Endothelial cell of umbilical vein (primary cell): ENCODE data around the gene TMSB10. TPM values are rescaled to one million over a fixed set of nuclear protein-coding genes. Genes with fewer than 3 reads are reported as not detected.

Experiments
- BruUV-seq: library from RNA; stranded (reverse); fragments of 400-500 nt; replicated peaks from 2 replicates; lab custom pipeline; 2021; lab: Mats Ljungman, UMichigan
- CTCF ChIA-PET: fragments of 300-600, 350-600 bp; sonication (Branson Sonifier 250); formaldehyde crosslinking; loops from one replicate; lab custom pipeline; 2021; ENCODE audit warnings: antibody characterized with exemption, inconsistent platforms; lab: Charles Lee
- POLR2A ChIA-PET: fragments of 300-600, 350-600 bp; sonication (Branson Sonifier 250); formaldehyde crosslinking; loops from one replicate; lab custom pipeline; 2021; ENCODE audit warnings: antibody characterized with exemption, inconsistent platforms; lab: Charles Lee
- DNase-seq: peaks from one replicate; pipeline ENCODE4 v3.0.0-alpha.2; 2011; ENCODE audit warnings: low read depth, low spot score
- FAIRE-seq: peaks from 2 replicates; lab custom pipeline; 2011; peaks lifted over from hg19 to GRCh38; lab: Jason Lieb, UNC
- H2AFZ ChIP-seq: 2 replicates; pipeline ENCODE4 v1.6.0; 2012; ENCODE audit warnings: low read depth, low read length, control low read depth, inconsistent platforms
- H3K27ac ChIP-seq: 2 replicates; pipeline ENCODE4 v1.5.1; 2011; ENCODE audit warnings: low read depth, mild to moderate bottlenecking, control low read depth, low read length, moderate library complexity; ENCODE audit not compliant: insufficient read depth
- H3K27me3 ChIP-seq, 2 experiments: 2 replicates each; pipeline versions ENCODE4 v1.6.0 to v1.6.1; 2011; ENCODE audit warnings: low read length in 2 of 2, mixed read lengths in 1 of 2; ENCODE audit not compliant: control insufficient read depth in 2 of 2, insufficient read depth in 2 of 2
- H3K36me3 ChIP-seq, 2 experiments: 2 replicates in 1 of 2; 3 replicates in 1 of 2; pipeline ENCODE4 v1.5.1; 2011; ENCODE audit warnings: low read length in 2 of 2, mild to moderate bottlenecking in 1 of 2, moderate library complexity in 1 of 2; ENCODE audit not compliant: control insufficient read depth in 2 of 2, insufficient read depth in 2 of 2; ENCODE audit errors: extremely low read depth in 1 of 2
- H3K4me1 ChIP-seq: 3 replicates; pipeline ENCODE4 v1.5.1; 2011; ENCODE audit warnings: mild to moderate bottlenecking, low read length; ENCODE audit not compliant: control insufficient read depth, insufficient read depth; ENCODE audit errors: extremely low read depth
- H3K4me2 ChIP-seq: 2 replicates; pipeline ENCODE4 v1.6.1; 2011; ENCODE audit warnings: low read length, control low read depth, mixed read lengths; ENCODE audit not compliant: insufficient read depth
- H3K4me3 ChIP-seq, 3 experiments: fragments of 200-600 bp in 1 of 3; sonication (generic), shearing (Covaris generic) in 1 of 3; replicated peaks in 1 of 3; 2 replicates each; pipeline ENCODE4 v1.5.1; 2011 to 2016; ENCODE audit warnings: control low read depth in 3 of 3, low read length in 3 of 3, mild to moderate bottlenecking in 2 of 3, inconsistent platforms in 1 of 3, low read depth in 1 of 3, moderate library complexity in 1 of 3; ENCODE audit not compliant: insufficient read depth in 1 of 3
- H3K79me2 ChIP-seq: 2 replicates; pipeline ENCODE4 v1.6.0; 2012; ENCODE audit warnings: low read length, inconsistent platforms; ENCODE audit not compliant: control insufficient read depth, insufficient read depth
- H3K9ac ChIP-seq: replicated peaks from 2 replicates; pipeline ENCODE3; 2011; ENCODE audit warnings: low read length, control low read depth; ENCODE audit not compliant: insufficient read depth; ENCODE audit errors: extremely low read depth
- H3K9me1 ChIP-seq: replicated peaks from 3 replicates; pipeline ENCODE4 v1.6.0; 2011; ENCODE audit warnings: mild to moderate bottlenecking, low read length; ENCODE audit not compliant: control insufficient read depth, insufficient read depth; ENCODE audit errors: extremely low read depth
- H3K9me3 ChIP-seq: replicated peaks from 2 replicates; pipeline ENCODE4 v1.5.1; 2012; ENCODE audit warnings: low read length, inconsistent platforms; ENCODE audit not compliant: control insufficient read depth, insufficient read depth
- H4K20me1 ChIP-seq: replicated peaks from 2 replicates; pipeline ENCODE3; 2011; ENCODE audit warnings: mild to moderate bottlenecking, low read length; ENCODE audit not compliant: control insufficient read depth, insufficient read depth; ENCODE audit errors: extremely low read depth
- EZH2 ChIP-seq: IDR thresholded peaks from 2 replicates; pipeline ENCODE4 v1.6.1; 2012; ENCODE audit warnings: borderline replicate concordance, low read depth, mild to moderate bottlenecking, moderate library complexity, low read length, inconsistent platforms; ENCODE audit not compliant: severe bottlenecking
- GATA2 ChIP-seq: IDR thresholded peaks from 2 replicates; pipeline ENCODE4 v1.7.0; 2011; ENCODE audit warnings: low read depth, mild to moderate bottlenecking, moderate library complexity, mixed read lengths, low read length; ENCODE audit not compliant: insufficient read length, insufficient read depth
- JUN ChIP-seq: IDR thresholded peaks from 2 replicates; pipeline ENCODE4 v1.6.1; 2011; ENCODE audit warnings: borderline replicate concordance, low read depth; ENCODE audit not compliant: insufficient read length, insufficient read depth
- MYC ChIP-seq: IDR thresholded peaks from one replicate; pipeline ENCODE4 v1.6.1; 2011; ENCODE audit warnings: mild to moderate bottlenecking, low read depth, low read length
- POLR2A ChIP-seq: IDR thresholded peaks from 2 replicates; pipeline ENCODE4 v1.6.1; 2012; ENCODE audit warnings: low read depth, mild to moderate bottlenecking, control low read depth, low read length
- POLR2AphosphoS5 ChIP-seq: IDR thresholded peaks from 2 replicates; pipeline ENCODE4 v1.6.1; 2012; ENCODE audit warnings: low read depth, mild to moderate bottlenecking, control low read depth, low read length, moderate library complexity; ENCODE audit not compliant: insufficient read depth
- dilution Hi-C: fragments of 300-500 bp; cut with MboI; formaldehyde crosslinking; loops from one replicate; pipeline ENCODE4 v1.15.0; 2019; ENCODE audit warnings: low sequenced_read_pairs; ENCODE audit not compliant: extremely low pct_ligation_motif_present
- intact Hi-C: fragments of 100-400 bp; cut with micrococcal nuclease; formaldehyde crosslinking; loops from one replicate; pipeline ENCODE4 v1.10.0; 2022
- polyA plus RNA-seq, 4 experiments: library from polyadenylated mRNA; depleted of rRNA in 3 of 4; stranded (reverse) in 3 of 4; unstranded in 1 of 4; fragments of >200 nt; gene quantifications; 2 replicates each; pipeline versions ENCODE4 v1.2.1 to v1.2.3, GENCODE V29; 2011 to 2012; ENCODE audit warnings: missing spikeins in 1 of 4
- total RNA-seq: library from RNA; stranded (reverse); gene quantifications from 2 replicates; pipeline ENCODE4 v1.2.3, GENCODE V29; 2021
- TF ChIP-seq, protein P1 (sequence below), 2 donors: IDR thresholded peaks; 1 replicate in 1 of 2; 2 replicates in 1 of 2; pipeline ENCODE4 v1.5.1; 2011; ENCODE audit warnings: low read length in 2 of 2, mild to moderate bottlenecking in 2 of 2, moderate library complexity in 2 of 2, control low read depth in 1 of 2, inconsistent platforms in 1 of 2, low read depth in 1 of 2; ENCODE audit not compliant: insufficient read depth in 1 of 2; ENCODE audit errors: extremely low read depth in 1 of 2

Gene TMSB10
- total and polyA plus RNA-seq, 2 donors (not counting 3 experiments of a cell fraction or from before 2014, with no cell fraction given): 2,774 to 4,015 TPM

DNA sequence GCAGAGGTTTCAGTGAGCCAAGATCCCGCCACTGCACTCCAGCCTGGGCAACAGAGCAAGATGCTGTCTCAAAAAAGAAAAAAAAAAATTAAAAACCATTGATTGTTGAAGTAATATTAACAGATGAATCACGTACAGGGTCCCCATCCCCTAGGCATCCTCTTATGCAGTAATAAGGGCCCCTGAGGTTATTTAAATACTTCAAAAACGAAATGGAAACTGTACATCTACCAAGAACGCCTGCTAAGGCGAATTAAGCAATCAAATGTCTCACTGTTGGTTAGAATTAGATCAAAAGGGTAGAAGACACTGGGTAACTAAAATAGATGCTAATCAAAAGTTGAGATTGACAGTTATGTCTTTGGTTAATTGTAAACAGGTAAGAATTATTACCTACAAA, 32.1 kb upstream of the TMSB10 start:
- no TSS peak for BruUV-seq
- no peaks in the 10 kb centered on the region for H3K9me1 ChIP-seq
- ChIA-PET POLR2A (no interaction called here), CTCF (no interaction called here)
- peaks cover 9 to 13% of the 10 kb centered on the region in 2 experiments for H3K27me3 ChIP-seq
- no peak overlapping the region for H3K4me3 ChIP-seq
- DNase-seq (no peak), FAIRE-seq (no peak)
- dilution Hi-C loops: no loop called here
- no peak overlapping the region for H3K9ac ChIP-seq
- intact Hi-C loops: no loop called here
- H3K36me3 ChIP-seq: no peaks in the 10 kb centered on the region
- no peaks in the 10 kb centered on the region for H4K20me1 ChIP-seq
- H3K4me2 ChIP-seq: no peak overlapping the region
- no peaks in the 10 kb centered on the region for H3K9me3 ChIP-seq
- no peaks in the 10 kb centered on the region for H3K79me2 ChIP-seq
- no peaks in the 10 kb centered on the region for H3K4me1 ChIP-seq
- H3K27ac ChIP-seq: no peak overlapping the region
- TF ChIP-seq JUN: no peak
- TF ChIP-seq, protein P1, sequence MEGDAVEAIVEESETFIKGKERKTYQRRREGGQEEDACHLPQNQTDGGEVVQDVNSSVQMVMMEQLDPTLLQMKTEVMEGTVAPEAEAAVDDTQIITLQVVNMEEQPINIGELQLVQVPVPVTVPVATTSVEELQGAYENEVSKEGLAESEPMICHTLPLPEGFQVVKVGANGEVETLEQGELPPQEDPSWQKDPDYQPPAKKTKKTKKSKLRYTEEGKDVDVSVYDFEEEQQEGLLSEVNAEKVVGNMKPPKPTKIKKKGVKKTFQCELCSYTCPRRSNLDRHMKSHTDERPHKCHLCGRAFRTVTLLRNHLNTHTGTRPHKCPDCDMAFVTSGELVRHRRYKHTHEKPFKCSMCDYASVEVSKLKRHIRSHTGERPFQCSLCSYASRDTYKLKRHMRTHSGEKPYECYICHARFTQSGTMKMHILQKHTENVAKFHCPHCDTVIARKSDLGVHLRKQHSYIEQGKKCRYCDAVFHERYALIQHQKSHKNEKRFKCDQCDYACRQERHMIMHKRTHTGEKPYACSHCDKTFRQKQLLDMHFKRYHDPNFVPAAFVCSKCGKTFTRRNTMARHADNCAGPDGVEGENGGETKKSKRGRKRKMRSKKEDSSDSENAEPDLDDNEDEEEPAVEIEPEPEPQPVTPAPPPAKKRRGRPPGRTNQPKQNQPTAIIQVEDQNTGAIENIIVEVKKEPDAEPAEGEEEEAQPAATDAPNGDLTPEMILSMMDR (IDR thresholded peaks at IDR 0.05; ENCODE audit: extremely low read depth in 1 of 2, insufficient read depth in 1 of 2, low read depth in 1 of 2, low read length in 2 of 2): no peak
- no peak for TF ChIP-seq POLR2A
- TF ChIP-seq POLR2AphosphoS5: no peak
- TF ChIP-seq MYC: no peak
- no peak for TF ChIP-seq EZH2
- TF ChIP-seq GATA2: no peak
- no peak overlapping the region for H2AFZ ChIP-seq
